ENCODE data around the gene YWHAB.

The YWHAB gene

DNA sequence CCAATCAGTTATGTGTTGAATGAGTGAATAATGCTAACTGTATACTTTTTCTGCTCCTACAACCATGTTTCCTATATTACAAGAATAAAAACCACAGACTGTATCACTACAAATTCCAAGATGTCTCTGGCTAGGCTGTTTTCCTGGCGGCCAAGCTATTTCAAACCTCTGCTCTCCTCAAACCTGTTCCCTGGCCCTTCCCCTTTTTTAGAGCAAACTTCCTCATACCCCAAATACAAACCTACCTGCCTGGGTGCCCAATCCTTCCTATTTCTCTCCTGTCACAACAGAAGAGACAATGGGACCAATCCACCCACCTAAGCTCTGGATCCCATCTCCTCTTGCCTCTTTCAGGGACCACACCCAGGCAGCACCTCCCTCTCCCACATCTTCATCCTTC is 67.2 kb downstream of the YWHAB start:
- no peak for DNase-seq (ENCODE audit: low read depth in 2 of 2)

DNA sequence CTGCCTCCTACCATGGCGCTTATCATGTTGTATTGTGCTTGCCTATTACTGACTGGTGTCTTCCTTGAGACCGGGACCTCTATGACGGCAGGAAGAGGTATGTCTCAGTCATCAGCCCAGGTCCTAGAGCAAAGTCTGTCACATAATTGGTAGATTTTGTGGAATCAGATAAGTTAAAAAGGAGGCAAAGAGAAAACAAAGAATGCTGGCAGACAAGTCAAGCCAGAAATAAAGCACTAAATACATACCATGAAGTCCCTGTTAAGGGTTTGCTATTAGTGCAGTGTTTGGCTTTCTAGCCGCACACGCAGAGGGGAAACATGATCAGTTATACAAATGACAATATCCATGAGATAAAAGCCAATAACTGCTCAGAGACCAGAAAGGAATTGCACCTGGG is 68.7 kb downstream of the YWHAB start:
- no peak for DNase-seq (ENCODE audit: low read depth in 2 of 2)

DNA sequence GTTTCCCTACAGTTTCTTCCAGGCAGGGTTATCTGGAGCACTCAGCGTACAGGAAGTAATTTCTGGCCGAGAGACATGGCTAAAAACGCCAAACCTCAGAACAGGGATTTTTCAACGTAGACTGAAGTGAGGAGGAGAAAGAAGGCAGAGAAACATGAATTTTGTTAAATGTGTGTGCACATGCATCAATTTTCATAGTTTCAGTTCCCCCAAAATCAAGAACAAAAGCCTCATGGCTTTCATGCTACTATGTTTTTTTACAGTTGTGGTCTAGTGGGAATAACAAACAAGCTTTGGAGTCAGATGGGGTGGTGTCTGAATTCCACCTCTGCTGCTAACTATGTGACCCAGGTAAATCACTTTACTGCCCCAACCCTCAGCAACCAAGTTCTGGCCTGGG is 69.8 kb downstream of the YWHAB start:
- no peak for DNase-seq (ENCODE audit: low read depth in 2 of 2)

DNA sequence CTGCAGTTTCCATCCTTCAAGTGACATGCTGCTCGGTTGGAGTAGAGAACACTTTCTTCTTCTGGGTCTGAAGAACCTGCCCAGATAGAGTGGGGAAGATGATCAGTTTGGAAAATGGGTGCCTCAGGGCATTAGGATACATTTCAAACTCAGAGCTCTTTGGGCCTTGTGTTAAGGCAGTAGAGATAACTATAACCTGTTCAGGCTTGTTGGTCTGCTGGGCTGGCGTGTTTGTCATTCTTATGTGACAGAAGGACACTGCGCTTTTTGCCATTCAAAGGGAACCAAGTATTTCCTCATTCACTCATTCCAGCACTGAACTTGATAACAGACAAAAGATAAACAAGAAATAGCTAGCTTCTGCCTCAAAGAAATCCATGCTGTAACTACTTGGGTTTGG is 70.9 kb downstream of the YWHAB start:
- DNase-seq (ENCODE audit: low read depth in 2 of 2): no peak
